IMR-90 (cell line): Measurements from ENCODE around the gene YTHDF2. TPM values are rescaled to one million over a fixed set of nuclear protein-coding genes. Genes with fewer than 3 reads are reported as not detected.
A peak's percentile ranks its signal among the peaks of the same experiment; 100 is the strongest.

Source experiments
- ATAC-seq: fragments of 200-7000 bp; cut with Tn5 transposase; 2 replicates; pipeline ENCODE4 v1.9.1; 2020; ENCODE audit warnings: low read depth, mild to moderate bottlenecking, moderate library complexity
- BruUV-seq: library from RNA; stranded (reverse); fragments of 400-500 nt; replicated peaks from 2 replicates; lab custom pipeline; 2021; lab: Mats Ljungman, UMichigan
- CTCF ChIA-PET: fragments of 300-600 bp; formaldehyde crosslinking; extraction: SDS; loops from one replicate; lab custom pipeline; 2021; ENCODE audit warnings: antibody characterized with exemption; lab: Yijun Ruan, JAX
- POLR2A ChIA-PET: fragments of 300-600 bp; sonication (Branson Sonifier 250); formaldehyde crosslinking; loops from one replicate; lab custom pipeline; 2022; ENCODE audit warnings: antibody characterized with exemption; ENCODE audit not compliant: unreplicated experiment; lab: Charles Lee
- DNase-seq: peaks from one replicate; pipeline ENCODE4 v3.0.0; 2013
- H2AFZ ChIP-seq: replicated peaks from 2 replicates; pipeline ENCODE3; 2013; ENCODE audit warnings: low read length, mild to moderate bottlenecking; ENCODE audit not compliant: poor library complexity
- H2AK5ac ChIP-seq: 2 replicates; pipeline ENCODE4 v1.6.1; 2013; ENCODE audit warnings: low read depth, low read length, inconsistent platforms
- H2AK9ac ChIP-seq: replicated peaks from 2 replicates; pipeline ENCODE3; 2013; ENCODE audit warnings: mild to moderate bottlenecking, low read depth, low read length, moderate library complexity; ENCODE audit not compliant: poor library complexity
- H2BK120ac ChIP-seq: 2 replicates; pipeline ENCODE4 v1.6.1; 2013; ENCODE audit warnings: low read depth, low read length, inconsistent platforms
- H2BK15ac ChIP-seq: 3 replicates; pipeline ENCODE4 v1.6.1; 2013; ENCODE audit warnings: low read depth, low read length, inconsistent platforms
- H2BK20ac ChIP-seq: 2 replicates; pipeline ENCODE4 v1.6.1; 2013; ENCODE audit warnings: low read depth, mild to moderate bottlenecking, inconsistent platforms, low read length, moderate library complexity
- H2BK5ac ChIP-seq: 2 replicates; pipeline ENCODE4 v1.6.1; 2013; ENCODE audit warnings: mild to moderate bottlenecking, low read depth, low read length, inconsistent platforms; ENCODE audit not compliant: poor library complexity, severe bottlenecking
- H3K14ac ChIP-seq: replicated peaks from 2 replicates; pipeline ENCODE4 v1.6.1; 2013; ENCODE audit warnings: low read depth, low read length, inconsistent platforms
- H3K18ac ChIP-seq: 2 replicates; pipeline ENCODE4 v1.6.1; 2013; ENCODE audit warnings: low read depth, low read length, control low read depth
- H3K23ac ChIP-seq: 2 replicates; pipeline ENCODE4 v1.6.1; 2013; ENCODE audit warnings: low read depth, low read length, inconsistent platforms
- H3K27ac ChIP-seq: 2 replicates; pipeline ENCODE4 v1.5.1; 2013; ENCODE audit warnings: mild to moderate bottlenecking, control low read depth, low read length; ENCODE audit not compliant: insufficient read depth
- H3K27me3 ChIP-seq: 2 replicates; pipeline ENCODE4 v1.6.1; 2013; ENCODE audit warnings: low read length; ENCODE audit not compliant: control insufficient read depth, insufficient read depth
- H3K36me3 ChIP-seq: 2 replicates; pipeline ENCODE4 v1.6.1; 2013; ENCODE audit warnings: low read length, mixed read lengths; ENCODE audit not compliant: control insufficient read depth, insufficient read depth
- H3K4ac ChIP-seq: 2 replicates; pipeline ENCODE4 v1.6.1; 2013; ENCODE audit warnings: low read depth, low read length, inconsistent platforms
- H3K4me1 ChIP-seq: 2 replicates; pipeline ENCODE4 v1.6.1; 2013; ENCODE audit warnings: low read length, mixed read lengths; ENCODE audit not compliant: control insufficient read depth, insufficient read depth
- H3K4me2 ChIP-seq: 2 replicates; pipeline ENCODE4 v1.6.1; 2013; ENCODE audit warnings: low read depth, mild to moderate bottlenecking, control low read depth, low read length, moderate library complexity
- H3K4me3 ChIP-seq: 2 replicates; pipeline ENCODE4 v1.5.1; 2013; ENCODE audit warnings: low read depth, mild to moderate bottlenecking, control low read depth, low read length, moderate library complexity; ENCODE audit not compliant: insufficient read depth
- H3K56ac ChIP-seq: 2 replicates; pipeline ENCODE4 v1.6.1; 2013; ENCODE audit warnings: low read length, inconsistent platforms; ENCODE audit not compliant: insufficient read depth; ENCODE audit errors: extremely low read depth
- H3K79me1 ChIP-seq, 2 experiments: 2 replicates each; pipeline ENCODE4 v1.6.1; 2013; ENCODE audit warnings: low read length in 2 of 2, inconsistent platforms in 1 of 2, low read depth in 1 of 2
- H3K9ac ChIP-seq: 2 replicates; pipeline ENCODE4 v1.6.1; 2013; ENCODE audit warnings: low read depth, low read length, control low read depth
- H3K9me1 ChIP-seq: 2 replicates; pipeline ENCODE4 v1.6.1; 2013; ENCODE audit warnings: low read length, inconsistent platforms; ENCODE audit not compliant: insufficient read depth
- H3K9me3 ChIP-seq: 2 replicates; pipeline ENCODE4 v1.6.1; 2013; ENCODE audit warnings: low read length; ENCODE audit not compliant: control insufficient read depth, insufficient read depth
- H4K20me1 ChIP-seq: 2 replicates; pipeline ENCODE4 v1.6.1; 2013; ENCODE audit warnings: low read length, inconsistent platforms; ENCODE audit not compliant: insufficient read depth
- H4K5ac ChIP-seq: 2 replicates; pipeline ENCODE4 v1.6.1; 2013; ENCODE audit warnings: mild to moderate bottlenecking, low read depth, low read length, control low read depth
- H4K8ac ChIP-seq, 2 experiments: 2 replicates each; pipeline ENCODE4 v1.6.1; 2013; ENCODE audit warnings: low read depth in 2 of 2, low read length in 2 of 2, control low read depth in 1 of 2, inconsistent platforms in 1 of 2
- H4K91ac ChIP-seq: 2 replicates; pipeline ENCODE4 v1.6.1; 2013; ENCODE audit warnings: low read depth, low read length, inconsistent platforms; ENCODE audit not compliant: insufficient read depth
- FOS ChIP-seq: fragments of 150-350 bp; IDR thresholded peaks from 2 replicates; pipeline ENCODE4 v1.6.1; 2016; ENCODE audit warnings: low read depth, low read length
- MAZ ChIP-seq: IDR thresholded peaks from 2 replicates; pipeline ENCODE4 v1.6.1; 2012; ENCODE audit warnings: low read depth, mild to moderate bottlenecking, low read length, improper control_type of control experiment, moderate library complexity, borderline replicate concordance
- MXI1 ChIP-seq: IDR thresholded peaks from 2 replicates; pipeline ENCODE4 v1.6.1; 2012; ENCODE audit warnings: low read depth, mild to moderate bottlenecking, low read length, moderate library complexity, borderline replicate concordance
- POLR2A ChIP-seq: IDR thresholded peaks from 2 replicates; pipeline ENCODE4 v1.6.1; 2012; ENCODE audit warnings: mild to moderate bottlenecking, low read depth, low read length
- RCOR1 ChIP-seq: IDR thresholded peaks from 2 replicates; pipeline ENCODE4 v1.6.1; 2012; ENCODE audit warnings: mild to moderate bottlenecking, low read length, improper control_type of control experiment; ENCODE audit not compliant: insufficient replicate concordance
- WGBS, 2 experiments: methylation state at CpG; one replicate each; pipeline versions ENCODE4 v1.1.5 to v1.1.7; 2013; ENCODE audit warnings: missing lambda C conversion rate in 2 of 2; ENCODE audit not compliant: insufficient read length in 1 of 2; ENCODE audit errors: extremely low coverage in 2 of 2; 5-methylcytosine and 5-hydroxymethylcytosine counted together
- dilution Hi-C: fragments of 300-500 bp; cut with HindIII; formaldehyde crosslinking; loops from one replicate; pipeline ENCODE4 v1.14.3; 2018; ENCODE audit warnings: low sequenced_read_pairs; ENCODE audit not compliant: unreplicated experiment
- in situ Hi-C: fragments of 300-500 bp; cut with MboI; formaldehyde crosslinking; loops from 3 replicates; pipeline ENCODE4 v1.14.3; 2019; ENCODE audit warnings: low sequenced_read_pairs, inconsistent platforms, mixed read lengths
- intact Hi-C: fragments of 100-400 bp; cut with micrococcal nuclease; formaldehyde crosslinking; loops from 2 replicates; pipeline ENCODE4 v1.10.0; 2022
- polyA plus RNA-seq, 3 experiments: library from polyadenylated mRNA; depleted of rRNA; stranded (reverse); fragments of >200 nt; gene quantifications; 2 replicates each; pipeline ENCODE4 v1.2.3, GENCODE V29; 2012; ENCODE audit warnings: low replicate concordance in 1 of 3
- total RNA-seq: library from RNA; depleted of rRNA; stranded (reverse); fragments of >200 nt; gene quantifications from 2 replicates; pipeline ENCODE4 v1.2.3, GENCODE V29; 2012

Gene YTHDF2
- total and polyA plus RNA-seq, 2 of the 4 experiments (the other 2 are of a cell fraction), result 50.0 to 94.3 TPM

GRCh38 chr1:28804071-28804470 is 67.3 kb downstream of the YTHDF2 start:
- H3K4me1 ChIP-seq, result no peaks in the 10 kb centered on the region
- no peaks in the 10 kb centered on the region for H4K20me1 ChIP-seq
- H2BK120ac ChIP-seq, result no peak overlapping the region
- no peak overlapping the region for H2AFZ ChIP-seq
- peak overlapping the region; percentile 42 for H2AK9ac ChIP-seq
- ATAC-seq, result no peak
- no peak overlapping the region for H2BK20ac ChIP-seq
- BruUV-seq, result no TSS peak
- H3K27me3 ChIP-seq, result peaks cover 15% of the 10 kb centered on the region
- no peak overlapping the region for H4K8ac ChIP-seq
- dilution Hi-C loops (no loop called here), in situ Hi-C loops (no loop called here), intact Hi-C loops (no loop called here)
- no peak overlapping the region for H2AK5ac ChIP-seq
- H3K23ac ChIP-seq, result no peak overlapping the region
- no peak overlapping the region for H3K18ac ChIP-seq
- H4K5ac ChIP-seq, result no peak overlapping the region
- H4K91ac ChIP-seq, result no peak overlapping the region
- DNase-seq, result no peak
- TF ChIP-seq FOS, result no peak
- no peak for TF ChIP-seq POLR2A
- TF ChIP-seq MXI1, result no peak
- no peak for TF ChIP-seq MAZ
- no peak for TF ChIP-seq RCOR1
- H3K9ac ChIP-seq, result no peak overlapping the region
- H2BK5ac ChIP-seq, result no peak overlapping the region
- no peak overlapping the region for H3K27ac ChIP-seq
- no peak overlapping the region for H2BK15ac ChIP-seq
- no CpG with 5 or more reads among the region's 3 CpGs for WGBS, 2 experiments
- no peak overlapping the region for H3K14ac ChIP-seq
- ChIA-PET POLR2A (no interaction called here), CTCF (no interaction called here)
- no peak overlapping the region for H3K4me2 ChIP-seq
- no peaks in the 10 kb centered on the region for H3K36me3 ChIP-seq
- H3K9me1 ChIP-seq, result no peaks in the 10 kb centered on the region
- peaks cover 2% of the 10 kb centered on the region; the same call in 1 of the 2 replicates for H3K9me3 ChIP-seq
- no peak overlapping the region for H3K4ac ChIP-seq
- no peak overlapping the region for H3K4me3 ChIP-seq
- H3K56ac ChIP-seq, result no peak overlapping the region
- no peaks in the 10 kb centered on the region for H3K79me1 ChIP-seq
